SK-N-SH (cell line): ENCODE data around the gene IQSEC1. TPM values are rescaled to one million over a fixed set of nuclear protein-coding genes. Genes with fewer than 3 reads are reported as not detected.

ENCODE experiments used
- CTCF ChIA-PET: fragments of 300-600, 350-600 bp; formaldehyde crosslinking; extraction: SDS; loops from one replicate; lab custom pipeline; 2021; lab: Yijun Ruan, JAX
- POLR2A ChIA-PET: fragments of 350-600 bp; sonication (Branson Sonifier 250); formaldehyde crosslinking; extraction: SDS; loops from one replicate; lab custom pipeline; 2020; ENCODE audit warnings: antibody characterized with exemption, inconsistent platforms; lab: Yijun Ruan, JAX
- DNase-seq: peaks from one replicate; pipeline ENCODE4 v3.0.0; 2012
- H2AFZ ChIP-seq: fragments of 200-600 bp; sonication (generic); 2 replicates; pipeline ENCODE4 v1.8.1; 2016; ENCODE audit warnings: antibody characterized with exemption, mild to moderate bottlenecking, low read depth
- H3F3A ChIP-seq: fragments of 200-600 bp; sonication (generic); replicated peaks from 2 replicates; pipeline ENCODE3; 2016; ENCODE audit warnings: antibody characterized with exemption, mild to moderate bottlenecking; ENCODE audit not compliant: insufficient read depth
- H3K27ac ChIP-seq, 2 experiments: fragments of 200-500 bp in 1 of 2; fragments of 200-600 bp in 1 of 2; sonication (Bioruptor generic) in 1 of 2; sonication (generic), shearing (Covaris generic) in 1 of 2; 2 replicates each; pipeline versions ENCODE4 v1.5.1 to v1.6.1; 2014 to 2016; ENCODE audit warnings: low read depth in 2 of 2, inconsistent platforms in 1 of 2, low read length in 1 of 2, mild to moderate bottlenecking in 1 of 2, mixed read lengths in 1 of 2
- H3K27me3 ChIP-seq: fragments of 200-600 bp; sonication (generic), shearing (Covaris generic); 2 replicates; pipeline ENCODE4 v1.6.1; 2016; ENCODE audit warnings: mixed run types; ENCODE audit not compliant: insufficient read depth
- H3K36me3 ChIP-seq, 2 experiments: fragments of 200-500 bp in 1 of 2; fragments of 200-600 bp in 1 of 2; sonication (Bioruptor generic) in 1 of 2; sonication (generic) in 1 of 2; replicated peaks in 1 of 2; 2 replicates each; pipeline versions ENCODE3 to v1.5.1; 2014 to 2016; ENCODE audit warnings: low read length in 1 of 2, mild to moderate bottlenecking in 1 of 2; ENCODE audit not compliant: insufficient read depth in 2 of 2, control insufficient read depth in 1 of 2
- H3K4me1 ChIP-seq, 2 experiments: fragments of 200-500 bp in 1 of 2; fragments of 200-600 bp in 1 of 2; sonication (Bioruptor generic) in 1 of 2; sonication (generic), shearing (Covaris generic) in 1 of 2; 2 replicates each; pipeline versions ENCODE4 v1.5.1 to v1.6.1; 2014 to 2016; ENCODE audit warnings: low read depth in 1 of 2, low read length in 1 of 2, mixed run types in 1 of 2; ENCODE audit not compliant: insufficient read depth in 2 of 2, control insufficient read depth in 1 of 2
- H3K4me2 ChIP-seq: fragments of 200-600 bp; sonication (generic), shearing (Covaris generic); 2 replicates; pipeline ENCODE4 v1.6.1; 2017; ENCODE audit warnings: mixed run types
- H3K4me3 ChIP-seq, 2 experiments: fragments of 200-500 bp in 1 of 2; fragments of 200-600 bp in 1 of 2; sonication (Bioruptor generic) in 1 of 2; sonication (generic), shearing (Covaris generic) in 1 of 2; 2 replicates each; pipeline versions ENCODE4 v1.5.1 to v1.8.1; 2014 to 2016; ENCODE audit warnings: low read depth in 2 of 2, inconsistent platforms in 1 of 2, low read length in 1 of 2, mild to moderate bottlenecking in 1 of 2, mixed read lengths in 1 of 2, moderate library complexity in 1 of 2
- H3K79me2 ChIP-seq: fragments of 200-600 bp; sonication (generic); 2 replicates; pipeline ENCODE4 v1.8.1; 2017; ENCODE audit warnings: mild to moderate bottlenecking; ENCODE audit not compliant: insufficient read depth
- H3K9ac ChIP-seq: fragments of 200-600 bp; sonication (generic); 2 replicates; pipeline ENCODE4 v1.6.1; 2017; ENCODE audit warnings: mixed run types
- H3K9me2 ChIP-seq: fragments of 200-600 bp; sonication (generic); 2 replicates; pipeline ENCODE4 v1.6.1; 2017; ENCODE audit warnings: mixed run types
- H3K9me3 ChIP-seq: fragments of 200-600 bp; sonication (generic); 2 replicates; pipeline ENCODE4 v1.6.1; 2017; ENCODE audit warnings: mixed run types, mild to moderate bottlenecking, moderate library complexity
- H4K20me1 ChIP-seq: fragments of 200-600 bp; sonication (generic); 2 replicates; pipeline ENCODE4 v1.6.1; 2017; ENCODE audit warnings: mild to moderate bottlenecking, mixed run types; ENCODE audit not compliant: insufficient read depth
- CTCF ChIP-seq: fragments of 200-600 bp; sonication (generic); IDR thresholded peaks from 2 replicates; pipeline ENCODE4 v1.6.1; 2017; ENCODE audit warnings: antibody characterized with exemption, mild to moderate bottlenecking, moderate library complexity
- EP300 ChIP-seq, 2 experiments: IDR thresholded peaks; 2 replicates each; pipeline versions ENCODE4 v1.4.0 to v1.6.1; 2012; ENCODE audit warnings: borderline replicate concordance in 1 of 2, low read depth in 1 of 2, low read length in 1 of 2
- FOXJ3 ChIP-seq: sonication (generic); formaldehyde crosslinking; IDR thresholded peaks from 2 replicates; pipeline ENCODE4 v1.5.1; 2020; ENCODE audit warnings: mild to moderate bottlenecking, missing genetic modification reagents
- FOXM1 ChIP-seq: IDR thresholded peaks from 2 replicates; pipeline ENCODE4 v1.4.0; 2012; ENCODE audit warnings: low read depth, mild to moderate bottlenecking
- GATA2 ChIP-seq: sonication (generic); formaldehyde crosslinking; IDR thresholded peaks from 2 replicates; pipeline ENCODE4 v1.5.0; 2020; ENCODE audit warnings: mild to moderate bottlenecking, missing genetic modification reagents
- JUND ChIP-seq: IDR thresholded peaks from 2 replicates; pipeline ENCODE4 v1.4.0; 2012
- MAX ChIP-seq: IDR thresholded peaks from 2 replicates; pipeline ENCODE4 v1.4.0; 2012; ENCODE audit warnings: low read depth
- MEF2A ChIP-seq: IDR thresholded peaks from 2 replicates; pipeline ENCODE4 v1.4.0; 2012; ENCODE audit warnings: low read depth, borderline replicate concordance
- MXI1 ChIP-seq: IDR thresholded peaks from 2 replicates; pipeline ENCODE4 v1.6.1; 2012; ENCODE audit warnings: mild to moderate bottlenecking, low read depth, low read length, improper control_type of control experiment
- PBX3 ChIP-seq: IDR thresholded peaks from 2 replicates; pipeline ENCODE4; 2012
- RAD21 ChIP-seq: IDR thresholded peaks from 2 replicates; pipeline ENCODE4 v1.6.1; 2012; ENCODE audit warnings: mild to moderate bottlenecking, low read length
- RFX5 ChIP-seq: IDR thresholded peaks from 2 replicates; pipeline ENCODE4 v1.6.1; 2012; ENCODE audit warnings: mild to moderate bottlenecking, improper control_type of control experiment, low read length
- RXRA ChIP-seq: IDR thresholded peaks from 2 replicates; pipeline ENCODE4 v1.4.0; 2012; ENCODE audit warnings: low read depth, mild to moderate bottlenecking, borderline replicate concordance
- SMC3 ChIP-seq: IDR thresholded peaks from 2 replicates; pipeline ENCODE4 v1.6.1; 2012; ENCODE audit warnings: low read depth, low read length, improper control_type of control experiment
- TEAD4 ChIP-seq: IDR thresholded peaks from 2 replicates; pipeline ENCODE4 v1.4.0; 2012; ENCODE audit warnings: mild to moderate bottlenecking, borderline replicate concordance; ENCODE audit not compliant: insufficient read depth
- YY1 ChIP-seq: IDR thresholded peaks from 2 replicates; pipeline ENCODE4 v1.4.0; 2012; ENCODE audit warnings: low read depth, mild to moderate bottlenecking
- ZBTB33 ChIP-seq: IDR thresholded peaks from 2 replicates; pipeline ENCODE4 v1.4.0; 2012; ENCODE audit warnings: low read depth, borderline replicate concordance
- WGBS: methylation state at CpG from one replicate; pipeline ENCODE4 v1.1.6; 2017; ENCODE audit warnings: low lambda C conversion rate; 5-methylcytosine and 5-hydroxymethylcytosine counted together
- polyA plus RNA-seq, 3 experiments: library from polyadenylated mRNA; depleted of rRNA; stranded (reverse); fragments of >200 nt; gene quantifications; 2 replicates each; pipeline ENCODE4 v1.2.3, GENCODE V29; 2012

IQSEC1 gene
- polyA plus RNA-seq, 1 of the 3 experiments (the other 2 are of a cell fraction), result 6.2 TPM

GRCh38 chr3:13087320-13087990 lies 14.2 kb upstream of the IQSEC1 start:
- Histone ChIP-seq H3K4me3 (no peak overlapping the region), H3K9me3 (no peaks in the 10 kb centered on the region), H3K27me3 (no peaks in the 10 kb centered on the region), H3K36me3 (no peaks in the 10 kb centered on the region), H3K9ac (no peak overlapping the region), H3K4me1 (peaks cover 0 to 15% of the 10 kb centered on the region in 2 experiments; a peak in 1 of 4 replicates), H2AFZ (no peak overlapping the region), H4K20me1 (no peaks in the 10 kb centered on the region), H3K4me2 (no peak overlapping the region), H3K27ac (no peak overlapping the region), H3K9me2 (no peaks in the 10 kb centered on the region), H3F3A (no peaks in the 10 kb centered on the region), H3K79me2 (no peaks in the 10 kb centered on the region)
- CTCF ChIA-PET, result interaction anchor here (0.6 kb wide), 1 partner anchor 196 kb away, joined by 3 read pairs; no protein-coding TSS in a partner anchor
- POLR2A ChIA-PET, result no interaction called here
- no peak for DNase-seq
- 54% methylated on average over 10 of the region's 11 CpGs for WGBS
- peak; percentile 27 for TF ChIP-seq PBX3
- no peak for TF ChIP-seq SMC3

- TF ChIP-seq MXI1 (no peak), CTCF (no peak), RXRA (no peak)
- Histone ChIP-seq H3K9ac (no peak overlapping the region), H3K27ac (no peak overlapping the region), H3K9me2 (no peaks in the 10 kb centered on the region), H4K20me1 (no peaks in the 10 kb centered on the region), H3K9me3 (no peaks in the 10 kb centered on the region), H3K4me1 (peaks cover 0 to 9% of the 10 kb centered on the region in 2 experiments; a peak in 1 of 4 replicates), H3K4me2 (no peak overlapping the region), H3K36me3 (no peaks in the 10 kb centered on the region), H3F3A (no peaks in the 10 kb centered on the region), H2AFZ (no peak overlapping the region), H3K79me2 (no peaks in the 10 kb centered on the region), H3K4me3 (no peak overlapping the region), H3K27me3 (no peaks in the 10 kb centered on the region)
- DNase-seq, result no peak
- POLR2A ChIA-PET, result no interaction called here
- CTCF ChIA-PET, result no interaction called here
- WGBS, result 67% methylated on average over 7 of the region's 7 CpGs
Measured at GRCh38 chr3:13086531-13086981, 13.3 kb upstream of the IQSEC1 start.

- 83% methylated on average over 3 of the region's 8 CpGs for WGBS
- Histone ChIP-seq H3K9me3 (no peaks in the 10 kb centered on the region), H3K4me1 (peaks cover 0 to 9% of the 10 kb centered on the region in 2 experiments; a peak in 1 of 4 replicates), H3K9me2 (no peaks in the 10 kb centered on the region), H3K79me2 (no peaks in the 10 kb centered on the region), H3F3A (no peaks in the 10 kb centered on the region), H3K4me2 (no peak overlapping the region), H3K4me3 (no peak overlapping the region), H4K20me1 (no peaks in the 10 kb centered on the region), H3K27me3 (no peaks in the 10 kb centered on the region; the same call in 1 of the 2 replicates), H3K36me3 (no peaks in the 10 kb centered on the region), H3K9ac (no peak overlapping the region), H2AFZ (no peak overlapping the region), H3K27ac (no peak overlapping the region)
- POLR2A ChIA-PET, result no interaction called here
- DNase-seq, result no peak
- CTCF ChIA-PET, result interaction anchor here (1.5 kb wide), 1 partner anchor 10 kb away, joined by 4 read pairs; no protein-coding TSS in a partner anchor
- TF ChIP-seq TEAD4, result no peak
- no peak for TF ChIP-seq FOXM1
- no peak for TF ChIP-seq RXRA
- TF ChIP-seq MEF2A, result no peak
- no peak for TF ChIP-seq EP300 (IDR thresholded peaks at IDR 0.05; ENCODE audit: borderline replicate concordance in 1 of 2, low read depth in 1 of 2, low read length in 1 of 2)
- no peak for TF ChIP-seq FOXJ3
- no peak for TF ChIP-seq RFX5
- no peak for TF ChIP-seq YY1
- TF ChIP-seq ZBTB33, result no peak
- TF ChIP-seq RAD21, result no peak
- no peak for TF ChIP-seq GATA2
- no peak for TF ChIP-seq MAX
- no peak for TF ChIP-seq JUND
Measured at GRCh38 chr3:13085846-13086179, 12.6 kb upstream of the IQSEC1 start.
